ENCODE measurements around the gene AMN1. TPM values are rescaled to one million over a fixed set of nuclear protein-coding genes. Genes with fewer than 3 reads are reported as not detected.

Gene AMN1
- total RNA-seq, 1 experiment from 2014 or later: 26.9 TPM

- Histone ChIP-seq H3K36me3 (ENCODE audit: control insufficient read depth in 1 of 2, insufficient read depth in 2 of 2, low read length in 2 of 2) (no peaks in the 10 kb centered on the region), H3K4me1 (ENCODE audit: control insufficient read depth in 1 of 2, insufficient read depth in 2 of 2, low read length in 2 of 2) (peaks cover 79 to 83% of the 10 kb centered on the region in 2 experiments), H3K9me2 (ENCODE audit: insufficient read depth) (no peaks in the 10 kb centered on the region), H3K27ac (ENCODE audit: low read depth, low read length) (peak overlapping the region; percentile 92), H3K4me3 (replicated peaks in 1 of 2; ENCODE audit: low read depth in 1 of 2, low read length in 2 of 2) (peak overlapping the region; percentile 10 to 47; a peak in 3 of 4 replicates), H3K9me3 (ENCODE audit: control insufficient read depth in 1 of 2, insufficient read depth in 1 of 2, low read depth in 1 of 2, low read length in 2 of 2) (no peaks in the 10 kb centered on the region), H3K27me3 (ENCODE audit: insufficient read depth, low read length) (no peaks in the 10 kb centered on the region), H3K9ac (ENCODE audit: low read length) (peak overlapping the region; percentile 51), H3K79me2 (ENCODE audit: insufficient read depth, low read length) (no peaks in the 10 kb centered on the region), H2AFZ (ENCODE audit: low read depth, low read length, poor library complexity, severe bottlenecking) (no peak overlapping the region), H3K4me2 (ENCODE audit: low read length) (peak overlapping the region; percentile 63), H4K20me1 (ENCODE audit: insufficient read depth) (no peaks in the 10 kb centered on the region)
- DNase-seq (ENCODE audit: low read depth, low spot score): peak; percentile 99
- ChIA-PET RAD21 (ENCODE audit: low non-redundant PET in 1 of 2, low total read pairs in 2 of 2, uncharacterized antibody in 2 of 2, unreplicated experiment in 2 of 2) (interaction anchor here in 1 of 2 experiments (0.7 to 1.3 kb wide), 3 partner anchors 14 to 120 kb away, joined by 3 to 7 read pairs (median 3); no protein-coding TSS in a partner anchor), POLR2A (interaction anchor here (0.7 to 3.7 kb wide), 6 partner anchors 14 to 210 kb away, joined by 3 to 54 read pairs (median 4); partner anchors contain the start of genes AMN1 and RESF1), CTCF (interaction anchor here (0.7 kb wide), 1 partner anchor 497 kb away, joined by 3 read pairs; no protein-coding TSS in a partner anchor)
- intact Hi-C loops (cut with micrococcal nuclease): loop anchor here (1.0 to 5.0 kb wide), 2 partner anchors 16 to 208 kb away; partner anchors contain the start of gene RESF1
- ATAC-seq: peak; percentile 87
- no TSS peak for BruUV-seq (replicated peaks)
- TF ChIP-seq REST (IDR thresholded peaks at IDR 0.05; ENCODE audit: low read depth): no peak
- no peak for TF ChIP-seq CTCF (IDR thresholded peaks at IDR 0.05 in 2 of 3, conservative IDR thresholded peaks at IDR 0.05 in 1 of 3; ENCODE audit: borderline replicate concordance in 1 of 3, insufficient read depth in 1 of 3, low read depth in 2 of 3, low read length in 2 of 3)
- TF ChIP-seq FOSL1 (IDR thresholded peaks at IDR 0.05; ENCODE audit: low read depth): peak; percentile 98
- TF ChIP-seq POLR2AphosphoS5 (IDR thresholded peaks at IDR 0.05; ENCODE audit: low read depth, low read length): peak; percentile 80
- TF ChIP-seq RAD21 (IDR thresholded peaks at IDR 0.05; ENCODE audit: low read depth): peak; percentile 58
- TF ChIP-seq ZFX (IDR thresholded peaks at IDR 0.05): no peak
- TF ChIP-seq SP1 (IDR thresholded peaks at IDR 0.05; ENCODE audit: low read depth): peak; percentile 100
- no peak; the same call in 1 of the 2 replicates for TF ChIP-seq ELF1 (IDR thresholded peaks at IDR 0.05; ENCODE audit: borderline replicate concordance, low read depth)
- peak; percentile 96 for TF ChIP-seq TCF7L2 (IDR thresholded peaks at IDR 0.05; ENCODE audit: borderline replicate concordance, extremely low read depth, insufficient read depth, insufficient read length)
- peak; percentile 82 for TF ChIP-seq ZBTB33 (IDR thresholded peaks at IDR 0.05; ENCODE audit: extremely low read depth, insufficient replicate concordance, low read length)
- TF ChIP-seq SIN3A (IDR thresholded peaks at IDR 0.05; ENCODE audit: low read depth): peak; percentile 97
- peak; percentile 39 for TF ChIP-seq YY1 (IDR thresholded peaks at IDR 0.05; ENCODE audit: extremely low read depth, insufficient replicate concordance, low read depth, low read length)
- TF ChIP-seq CBX3 (IDR thresholded peaks at IDR 0.05; ENCODE audit: low read depth): peak; percentile 98
- TF ChIP-seq ATF3 (IDR thresholded peaks at IDR 0.05): peak; percentile 93
- TF ChIP-seq EZH2 (IDR thresholded peaks at IDR 0.05): no peak
- TF ChIP-seq POLR2A (IDR thresholded peaks at IDR 0.05; ENCODE audit: borderline replicate concordance, extremely low read depth, insufficient read depth, insufficient read length): no peak
- TF ChIP-seq ZNF274 (IDR thresholded peaks at IDR 0.05; ENCODE audit: low read depth, low read length): no peak
- no peak for TF ChIP-seq EZH2phosphoT487 (IDR thresholded peaks at IDR 0.05; ENCODE audit: borderline replicate concordance)
- TF ChIP-seq JUND (IDR thresholded peaks at IDR 0.05): peak; percentile 99
Observed at GRCh38 chr12:31749024-31749704, 20.3 kb upstream of the AMN1 start.
